Transverse colon (tissue), 4 donors: Measurements from ENCODE around the gene LIMK1. TPM values are rescaled to one million over a fixed set of nuclear protein-coding genes. Genes with fewer than 3 reads are reported as not detected.

ENCODE experiments used
- DNase-seq: peaks from one replicate; pipeline ENCODE4 v3.0.0-alpha.2; 2019
- H3K27ac ChIP-seq, 4 donors: fragments of 200-600 bp; sonication (generic); 2 replicates each; pipeline ENCODE4 v1.5.1; 2016 to 2018; ENCODE audit warnings: inconsistent platforms in 4 of 4
- H3K27me3 ChIP-seq: fragments of 200-600 bp; sonication (generic); 2 replicates; pipeline ENCODE4 v1.5.1; 2017; ENCODE audit warnings: inconsistent platforms
- H3K36me3 ChIP-seq, 4 donors: fragments of 200-600 bp; sonication (generic); 2 replicates each; pipeline ENCODE4 v1.5.1; 2017 to 2019; ENCODE audit warnings: inconsistent platforms in 4 of 4
- H3K4me1 ChIP-seq, 4 donors: fragments of 200-600 bp; sonication (generic); 2 replicates each; pipeline ENCODE4 v1.5.1; 2017 to 2020; ENCODE audit warnings: inconsistent platforms in 4 of 4
- H3K4me3 ChIP-seq, 4 donors: fragments of 200-600 bp; sonication (generic); 1 replicate in 1 of 4; 2 replicates in 3 of 4; pipeline versions ENCODE4 v1.5.1 to v1.6.1; 2017 to 2019; ENCODE audit warnings: inconsistent platforms in 4 of 4
- H3K9me3 ChIP-seq, 2 donors: fragments of 200-600 bp; sonication (generic); 2 replicates each; pipeline ENCODE4 v1.5.1; 2017 to 2019; ENCODE audit warnings: inconsistent platforms in 2 of 2
- CTCF ChIP-seq, 5 experiments: fragments of 200-600 bp in 3 of 5; fragments of 450-650 bp in 2 of 5; sonication (generic) in 3 of 5; IDR thresholded peaks; 1 replicate in 2 of 5; 2 replicates in 3 of 5; pipeline ENCODE4 v1.5.1; 2016 to 2017; ENCODE audit warnings: antibody characterized with exemption in 5 of 5, inconsistent platforms in 3 of 5, mild to moderate bottlenecking in 2 of 5, moderate library complexity in 1 of 5
- EP300 ChIP-seq: sonication (generic); formaldehyde crosslinking; IDR thresholded peaks from one replicate; pipeline ENCODE4 v1.6.1; 2017; ENCODE audit warnings: antibody characterized with exemption, low read depth
- POLR2A ChIP-seq: fragments of 450-650 bp; IDR thresholded peaks from one replicate; pipeline ENCODE4 v1.6.1; 2016; ENCODE audit warnings: antibody characterized with exemption, mild to moderate bottlenecking, moderate library complexity
- POLR2AphosphoS5 ChIP-seq, 3 donors: sonication (generic); formaldehyde crosslinking; IDR thresholded peaks; one replicate each; pipeline ENCODE4 v1.6.1; 2016; ENCODE audit warnings: antibody characterized with exemption in 3 of 3
- WGBS, 2 donors: methylation state at CpG; one replicate each; pipeline ENCODE4 v1.1.5; 2018; ENCODE audit warnings: low coverage in 1 of 2; 5-methylcytosine and 5-hydroxymethylcytosine counted together
- in situ Hi-C, 4 donors: fragments of 200-750 bp; cut with MboI; loops; one replicate each; pipeline versions ENCODE4 v1.15.0 to v1.15.1; 2017; ENCODE audit warnings: low sequenced_read_pairs in 3 of 4, low pct_ligation_motif_present in 1 of 4, low pct_unique_long_range_greater_than_20kb in 1 of 4
- intact Hi-C: fragments of 100-400 bp; cut with DNase I; formaldehyde crosslinking; loops from one replicate; pipeline ENCODE4 v1.15.1; 2023; ENCODE audit warnings: low total_unique reads
- total RNA-seq, 4 donors: library from RNA; depleted of rRNA; stranded (reverse); fragments of >200 nt; gene quantifications; one replicate each; pipeline ENCODE4 v1.1.0, GENCODE V29; 2016

Gene LIMK1
- total RNA-seq, 4 donors from 2014 or later = 13.4 to 44.2 (median 27.1) TPM

- Histone ChIP-seq H3K4me1 (peaks cover 0 to 25% (median 14%) of the 10 kb centered on the region in 4 donors), H3K36me3 (peaks cover 0 to 5% (median 0%) of the 10 kb centered on the region in 4 donors), H3K27ac (peak overlapping the region; percentile 70 to 84 (median 76)), H3K4me3 (peak overlapping the region in 1 of 4 donors; percentile 43), H3K9me3 (no peaks in the 10 kb centered on the region), H3K27me3 (no peaks in the 10 kb centered on the region)
- in situ Hi-C loops = loop anchor here in 1 of 4 donors (25.0 kb wide), 1 partner anchor 92 kb away; no protein-coding TSS in a partner anchor
- DNase-seq = no peak
- no peak for TF ChIP-seq EP300
- no peak for TF ChIP-seq CTCF (IDR thresholded peaks at IDR 0.05)
- TF ChIP-seq POLR2A = no peak
- TF ChIP-seq POLR2AphosphoS5 (IDR thresholded peaks at IDR 0.05) = no peak
- intact Hi-C loops = no loop called here
- WGBS, 2 donors = 93% methylated on average over 6 of the region's 6 CpGs; no CpG with 5 or more reads in 1 of the 2 donors
These were observed 11.5 kb downstream of the LIMK1 start for GRCh38 chr7:74095135-74095534.

- Histone ChIP-seq H3K36me3 (peaks cover 0 to 5% (median 0%) of the 10 kb centered on the region in 4 donors), H3K4me3 (no peak overlapping the region), H3K4me1 (peaks cover 0 to 16% (median 7%) of the 10 kb centered on the region in 4 donors), H3K27me3 (no peaks in the 10 kb centered on the region), H3K9me3 (no peaks in the 10 kb centered on the region), H3K27ac (peak overlapping the region; percentile 30 to 53 (median 47))
- in situ Hi-C loops (loop anchor here in 1 of 4 donors (25.0 kb wide), 1 partner anchor 89 kb away; no protein-coding TSS in a partner anchor), intact Hi-C loops (no loop called here)
- DNase-seq = peak; percentile 24
- TF ChIP-seq POLR2AphosphoS5 (IDR thresholded peaks at IDR 0.05) = peak in 2 of 3 donors; percentile 2 to 5
- TF ChIP-seq POLR2A = no peak
- WGBS, 2 donors = 84 to 85% methylated on average over 6 to 11 of the region's 11 CpGs
These were observed 14.5 kb downstream of the LIMK1 start for GRCh38 chr7:74097937-74098614.

GRCh38 chr7:74099031-74099430 is 15.4 kb downstream of the LIMK1 start:
- Histone ChIP-seq H3K36me3 (peaks cover 0 to 5% (median 0%) of the 10 kb centered on the region in 4 donors), H3K27ac (peak overlapping the region; percentile 10 to 51 (median 36)), H3K4me1 (peaks cover 0 to 9% (median 3%) of the 10 kb centered on the region in 4 donors), H3K27me3 (no peaks in the 10 kb centered on the region), H3K9me3 (no peaks in the 10 kb centered on the region), H3K4me3 (no peak overlapping the region)
- TF ChIP-seq CTCF (IDR thresholded peaks at IDR 0.05) = no peak
- no peak for TF ChIP-seq EP300
- no peak for TF ChIP-seq POLR2A
- no peak for TF ChIP-seq POLR2AphosphoS5 (IDR thresholded peaks at IDR 0.05)
- in situ Hi-C loops = loop anchor here in 1 of 4 donors (25.0 kb wide), 1 partner anchor 88 kb away; no protein-coding TSS in a partner anchor
- intact Hi-C loops = no loop called here
- no peak for DNase-seq
- 95% methylated on average over 17 of the region's 17 CpGs; no CpG with 5 or more reads in 1 of the 2 donors for whole genome bisulfite sequencing, 2 donors

- peak; percentile 31 for DNase-seq
- Histone ChIP-seq H3K4me1 (no peaks in the 10 kb centered on the region), H3K4me3 (no peak overlapping the region), H3K27me3 (no peaks in the 10 kb centered on the region), H3K27ac (peak overlapping the region in 3 of 4 donors; percentile 2 to 56 (median 23)), H3K36me3 (peaks cover 0 to 8% (median 3%) of the 10 kb centered on the region in 4 donors), H3K9me3 (no peaks in the 10 kb centered on the region)
- in situ Hi-C loops (no loop called here), intact Hi-C loops (no loop called here)
- TF ChIP-seq POLR2A (no peak), CTCF (IDR thresholded peaks at IDR 0.05) (no peak), POLR2AphosphoS5 (IDR thresholded peaks at IDR 0.05) (peak in 2 of 3 donors; percentile 10 to 17)
- WGBS, 2 donors = 60 to 80% methylated on average over 1 to 8 of the region's 8 CpGs
These were observed 17.6 kb downstream of the LIMK1 start for GRCh38 chr7:74101061-74101681.
